Stomach smooth muscle (tissue), 2 donors: Measurements from ENCODE around the gene DSTN.
A peak's percentile ranks its signal among the peaks of the same experiment; 100 is the strongest.

ENCODE experiments used
- H3K27ac ChIP-seq: one replicate; pipeline ENCODE4 v1.7.0; 2013; ENCODE audit warnings: mild to moderate bottlenecking, low read length, inconsistent platforms
- H3K27me3 ChIP-seq, 2 donors: one replicate each; pipeline ENCODE4 v1.7.0; 2013; ENCODE audit warnings: low read length in 2 of 2; ENCODE audit not compliant: insufficient read depth in 2 of 2, control insufficient read depth in 1 of 2
- H3K36me3 ChIP-seq, 2 donors: one replicate each; pipeline ENCODE4 v1.7.0; 2013; ENCODE audit warnings: low read length in 2 of 2; ENCODE audit not compliant: control insufficient read depth in 2 of 2, insufficient read depth in 2 of 2
- H3K4me1 ChIP-seq: one replicate; pipeline ENCODE4 v1.7.0; 2013; ENCODE audit warnings: low read length; ENCODE audit not compliant: control insufficient read depth, insufficient read depth
- H3K4me3 ChIP-seq, 2 donors: one replicate each; pipeline ENCODE4 v1.7.0; 2013; ENCODE audit warnings: low read length in 2 of 2
- H3K9ac ChIP-seq, 2 donors: one replicate each; pipeline ENCODE4 v1.7.0; 2013; ENCODE audit warnings: low read length in 2 of 2, mild to moderate bottlenecking in 1 of 2
- H3K9me3 ChIP-seq, 2 donors: one replicate each; pipeline ENCODE4 v1.7.0; 2013; ENCODE audit warnings: low read length in 2 of 2; ENCODE audit not compliant: control insufficient read depth in 2 of 2
- donor health status: healthy.
- donor health status: Pancreatic carcinoma.

Gene DSTN

DNA sequence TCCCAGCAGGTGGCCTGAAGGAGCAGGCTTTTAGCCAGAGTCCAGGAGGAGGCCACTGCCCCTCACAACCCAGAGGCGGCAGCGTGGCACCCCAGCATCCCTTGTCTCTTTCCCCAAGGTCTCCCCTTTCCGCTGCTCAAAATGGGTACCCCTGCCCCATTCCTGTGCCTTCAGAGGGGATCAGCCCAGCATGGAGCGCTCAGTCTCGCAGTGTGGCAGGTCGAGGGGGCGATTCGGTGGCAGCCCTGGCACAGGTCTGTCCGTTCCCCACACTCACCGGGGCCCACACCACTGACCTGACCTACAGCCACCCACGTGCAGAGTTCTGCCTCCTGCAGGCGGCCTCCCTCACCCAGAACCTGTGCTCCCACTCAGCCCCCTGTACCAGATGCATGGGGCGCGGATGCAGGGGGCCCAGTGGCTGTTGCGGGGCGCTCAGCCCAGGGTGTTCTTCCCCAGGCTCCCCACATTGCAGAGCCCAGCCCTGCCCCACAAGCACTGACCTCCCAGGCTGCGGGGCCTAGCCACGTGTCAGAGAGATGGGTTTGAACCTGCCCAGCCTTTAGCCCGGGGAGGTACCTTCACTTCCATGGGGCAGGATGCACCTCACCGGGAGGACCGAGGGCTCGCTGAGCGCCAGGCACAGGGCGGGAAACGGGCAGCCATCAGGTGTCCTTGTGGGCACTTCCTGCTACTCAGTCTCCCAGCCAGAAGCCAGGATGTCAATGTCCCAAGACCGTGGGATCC lies 41.8 kb downstream of the DSTN start:
- Histone ChIP-seq H3K27me3 (no peaks in the 10 kb centered on the region), H3K4me1 (peaks cover 87% of the 10 kb centered on the region), H3K9me3 (no peaks in the 10 kb centered on the region), H3K27ac (peak overlapping the region; percentile 90), H3K4me3 (peak overlapping the region in 1 of 2 donors; percentile 35), H3K36me3 (peaks cover 7 to 25% of the 10 kb centered on the region in 2 donors), H3K9ac (peak overlapping the region; percentile 49 to 62)

DNA sequence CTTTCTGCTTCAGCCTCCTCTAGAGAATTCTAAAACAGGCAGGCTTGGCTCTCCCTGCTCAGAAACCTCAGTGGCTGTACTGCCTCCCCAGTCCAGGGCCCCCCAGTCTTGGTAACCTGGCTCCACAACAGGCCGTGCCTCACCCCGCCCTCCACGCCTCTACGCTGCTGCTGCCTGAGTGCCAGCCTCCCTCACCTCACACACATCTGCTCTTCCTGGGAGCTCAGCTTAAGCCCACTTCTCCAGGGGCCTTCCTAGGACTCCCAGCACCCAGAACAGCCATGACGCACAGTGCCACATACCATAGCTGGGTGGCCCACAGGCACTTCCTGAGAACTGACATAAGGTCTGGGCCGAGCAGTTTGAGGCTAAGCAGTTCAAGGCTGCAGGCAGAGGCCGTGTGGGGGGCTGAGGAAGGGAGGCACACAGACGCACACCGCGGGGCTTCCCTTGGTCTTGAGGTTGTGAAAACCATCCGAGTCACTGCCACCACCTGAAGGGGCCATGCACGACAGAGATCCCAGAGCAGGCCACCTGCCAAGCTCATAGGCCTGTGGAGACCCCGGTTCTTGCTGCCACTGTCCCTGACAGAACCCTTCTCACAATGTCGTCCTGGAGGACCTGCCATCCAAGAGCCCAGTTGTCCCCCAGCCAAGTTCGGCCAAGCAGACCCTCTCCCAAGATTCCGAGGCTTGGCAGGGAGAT lies 42.6 kb downstream of the DSTN start:
- H3K9ac ChIP-seq = peak overlapping the region; percentile 49 to 62
- peak overlapping the region; percentile 90 for H3K27ac ChIP-seq
- H3K4me1 ChIP-seq = peaks cover 87% of the 10 kb centered on the region
- peaks cover 6 to 21% of the 10 kb centered on the region in 2 donors for H3K36me3 ChIP-seq
- no peaks in the 10 kb centered on the region for H3K9me3 ChIP-seq
- peak overlapping the region in 1 of 2 donors; percentile 35 for H3K4me3 ChIP-seq
- H3K27me3 ChIP-seq = no peaks in the 10 kb centered on the region

DNA sequence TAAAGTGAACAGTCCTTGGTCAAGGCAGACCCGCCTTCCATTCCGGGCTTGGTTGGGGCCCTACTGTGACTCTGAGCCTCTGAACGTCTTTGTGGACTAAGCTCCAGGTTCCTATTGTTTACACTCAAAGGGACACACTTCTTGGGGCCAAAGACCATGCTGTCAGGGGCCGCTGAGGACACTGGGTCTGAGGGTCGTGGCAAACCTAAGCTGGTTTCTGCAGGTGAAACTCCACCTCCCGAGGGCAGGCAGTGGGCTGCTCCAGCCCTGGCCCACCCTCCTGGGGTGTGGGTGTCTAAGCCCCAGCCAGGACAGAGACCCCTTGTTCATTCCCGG lies 43.1 kb downstream of the DSTN start:
- H3K27ac ChIP-seq = peak overlapping the region; percentile 90
- H3K9me3 ChIP-seq = no peaks in the 10 kb centered on the region
- H3K4me1 ChIP-seq = peaks cover 82% of the 10 kb centered on the region
- H3K4me3 ChIP-seq = no peak overlapping the region
- peaks cover under 1 to 15% of the 10 kb centered on the region in 2 donors for H3K36me3 ChIP-seq
- no peaks in the 10 kb centered on the region for H3K27me3 ChIP-seq
- H3K9ac ChIP-seq = peak overlapping the region; percentile 3 to 62

DNA sequence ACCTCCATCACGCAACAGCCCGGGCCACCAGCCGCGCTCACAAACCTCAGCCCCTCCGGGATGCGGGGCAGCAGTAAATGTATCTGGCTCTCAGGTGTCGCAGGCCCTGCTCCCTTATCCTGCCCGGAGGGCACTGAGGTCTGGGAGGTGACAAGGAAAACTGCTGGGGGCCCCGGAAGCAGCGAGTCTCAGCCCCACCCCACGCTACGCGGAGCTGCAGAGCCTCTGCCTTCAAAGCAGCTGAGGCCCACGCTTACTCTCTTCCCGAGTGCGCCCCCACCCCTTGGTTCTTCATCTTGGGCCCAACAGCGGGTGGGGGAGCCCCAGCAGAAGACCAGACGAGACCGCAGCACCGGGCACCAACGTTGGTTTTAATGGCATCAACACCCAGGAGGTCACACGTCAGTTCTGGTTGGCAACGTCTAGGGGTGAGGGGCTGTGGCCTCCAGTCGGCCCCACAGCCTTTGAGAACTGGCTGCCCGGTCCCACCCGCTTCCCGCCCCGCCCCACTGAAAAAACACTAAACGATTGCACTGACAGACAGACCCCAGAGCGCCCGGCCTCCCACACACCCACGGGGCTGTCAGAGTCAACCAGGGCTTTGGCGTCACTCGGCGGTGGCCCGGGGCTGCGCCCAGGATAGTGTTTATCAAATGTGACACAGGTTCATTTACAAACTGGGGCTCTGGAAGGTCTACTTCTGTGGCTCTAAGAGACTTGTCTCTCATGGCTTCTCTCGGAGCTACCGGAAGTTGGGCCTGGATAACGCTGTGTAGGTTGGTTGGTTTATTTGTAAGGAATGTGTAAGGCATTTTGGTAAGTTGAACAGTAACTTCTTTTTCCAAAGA lies 43.7 kb downstream of the DSTN start:
- Histone ChIP-seq H3K27ac (peak overlapping the region; percentile 90), H3K4me3 (no peak overlapping the region), H3K4me1 (peaks cover 78% of the 10 kb centered on the region), H3K9me3 (no peaks in the 10 kb centered on the region), H3K9ac (peak overlapping the region in 1 of 2 donors; percentile 13), H3K27me3 (no peaks in the 10 kb centered on the region), H3K36me3 (peaks cover 0 to 15% of the 10 kb centered on the region in 2 donors)

DNA sequence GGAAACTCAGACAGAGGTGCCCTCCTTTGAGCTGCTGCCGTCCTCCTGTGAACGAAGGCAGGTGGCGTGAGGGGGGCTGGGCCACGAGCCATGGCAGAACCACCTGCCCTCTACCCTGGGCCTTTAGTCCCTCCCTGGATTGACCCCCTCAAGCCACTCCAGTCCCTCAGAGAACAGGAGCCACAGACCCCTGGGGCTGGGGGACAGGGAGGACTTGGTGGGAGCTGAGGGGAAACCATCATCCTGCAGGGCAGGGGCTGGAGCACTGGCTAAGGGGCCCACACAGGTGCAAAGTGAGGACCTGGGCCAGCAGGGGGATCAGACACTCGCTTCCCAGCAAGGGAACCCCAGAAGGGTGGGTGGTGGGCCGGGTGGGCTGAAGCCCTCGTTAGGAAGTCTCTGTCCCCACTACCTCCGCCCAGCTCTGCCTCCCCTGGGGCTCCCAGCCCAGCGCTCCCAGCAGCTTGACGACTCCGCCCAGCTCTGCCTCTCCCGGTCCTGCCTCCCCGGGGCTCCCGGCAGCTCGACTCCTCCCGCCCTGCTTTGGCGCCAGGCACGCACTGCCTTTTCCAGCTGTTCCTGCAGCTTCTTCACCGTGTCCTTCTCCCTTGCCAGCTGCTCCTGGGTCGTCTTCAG lies 44.4 kb downstream of the DSTN start:
- Histone ChIP-seq H3K27ac (peak overlapping the region; percentile 90), H3K9me3 (no peaks in the 10 kb centered on the region), H3K36me3 (peaks cover 0 to 12% of the 10 kb centered on the region in 2 donors), H3K27me3 (no peaks in the 10 kb centered on the region), H3K9ac (no peak overlapping the region), H3K4me3 (peak overlapping the region in 1 of 2 donors; percentile 58), H3K4me1 (peaks cover 72% of the 10 kb centered on the region)

DNA sequence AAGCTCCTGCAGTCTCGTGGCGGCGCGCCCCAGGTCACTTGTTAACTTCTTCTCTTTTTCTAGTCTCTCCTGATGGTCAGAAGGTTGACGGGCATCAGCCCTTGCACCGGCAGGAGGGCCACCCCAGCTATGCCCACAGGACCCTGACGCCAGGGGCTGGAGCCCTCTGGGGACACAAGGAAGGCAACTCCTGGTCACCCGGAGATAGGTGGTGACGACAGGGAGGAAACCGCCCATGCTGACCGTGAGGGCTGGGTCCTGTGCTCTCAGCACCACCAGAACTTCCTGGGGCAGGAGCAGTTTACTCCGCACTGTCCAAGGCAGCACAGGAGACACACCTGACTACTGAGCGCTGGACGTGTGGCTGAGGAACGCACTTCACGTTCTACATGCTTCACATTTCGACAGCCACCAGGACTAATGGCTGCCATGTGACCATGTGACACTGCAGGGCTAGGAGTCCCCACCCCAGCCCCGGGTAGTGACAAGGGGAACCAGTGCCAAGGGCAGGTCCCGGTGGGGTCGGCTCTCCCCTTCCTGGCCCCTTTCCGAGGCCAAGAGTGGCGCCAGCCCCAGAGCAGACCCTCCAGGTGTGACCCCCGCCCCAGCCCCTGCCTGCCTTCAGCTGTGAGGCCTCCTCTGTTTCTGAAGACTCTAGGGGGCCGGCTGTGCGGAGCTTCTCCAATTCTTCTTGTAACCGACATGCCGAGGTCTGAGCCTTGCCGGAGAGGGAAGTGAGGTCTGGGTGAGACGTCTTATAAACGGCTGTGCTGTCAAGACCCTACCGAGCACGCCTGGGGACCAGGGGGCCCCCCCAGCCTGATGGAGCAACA lies 45.2 kb downstream of the DSTN start:
- Histone ChIP-seq H3K36me3 (peaks cover 7 to 15% of the 10 kb centered on the region in 2 donors), H3K9me3 (no peaks in the 10 kb centered on the region), H3K27ac (peak overlapping the region; percentile 90), H3K27me3 (no peaks in the 10 kb centered on the region), H3K4me3 (peak overlapping the region in 1 of 2 donors; percentile 58), H3K9ac (peak overlapping the region in 1 of 2 donors; percentile 42), H3K4me1 (peaks cover 67% of the 10 kb centered on the region)

DNA sequence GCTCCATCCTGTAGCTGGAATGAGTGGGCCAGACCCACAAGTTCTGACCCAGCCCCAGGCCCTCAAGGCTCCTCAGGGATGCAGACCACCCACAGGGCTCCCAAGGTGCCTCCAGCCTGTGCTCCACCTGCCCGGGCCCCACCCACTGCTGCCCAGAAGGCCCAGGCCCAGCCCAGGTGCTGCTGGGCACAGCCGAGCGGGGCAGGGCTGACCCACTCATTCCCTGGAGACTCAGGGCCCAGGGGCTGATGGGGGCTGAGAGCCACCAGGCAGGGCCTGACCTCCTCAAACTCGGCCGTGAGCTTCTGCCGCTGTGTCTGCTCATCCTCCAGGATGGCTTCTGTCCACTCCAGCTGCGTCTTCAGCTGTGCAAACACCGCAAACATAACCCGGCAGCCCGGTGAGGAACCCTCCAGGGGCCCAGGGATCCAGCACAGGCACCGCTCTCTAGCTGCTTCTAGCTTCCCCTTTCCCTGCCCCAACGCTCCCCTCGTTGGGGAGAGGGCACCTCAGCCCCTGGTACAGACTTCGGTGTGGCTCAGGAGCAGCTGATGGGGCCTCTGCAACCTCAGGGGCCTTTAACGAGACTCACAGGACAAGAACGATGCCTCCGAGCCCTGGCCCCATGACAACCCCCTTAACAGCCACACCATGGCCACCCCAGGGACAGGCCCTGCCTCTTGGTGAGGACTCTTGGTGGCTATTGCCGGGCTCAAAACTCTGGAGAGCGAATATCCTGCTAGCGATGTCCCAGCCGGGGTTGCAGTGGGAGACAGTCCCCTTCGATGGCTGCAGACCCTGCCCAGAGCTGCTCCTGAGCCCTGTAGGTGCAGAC lies 46.0 kb downstream of the DSTN start:
- Histone ChIP-seq H3K4me3 (no peak overlapping the region), H3K9ac (no peak overlapping the region), H3K4me1 (peaks cover 59% of the 10 kb centered on the region), H3K27me3 (no peaks in the 10 kb centered on the region), H3K27ac (peak overlapping the region; percentile 90), H3K9me3 (no peaks in the 10 kb centered on the region), H3K36me3 (peaks cover 8 to 15% of the 10 kb centered on the region in 2 donors)

DNA sequence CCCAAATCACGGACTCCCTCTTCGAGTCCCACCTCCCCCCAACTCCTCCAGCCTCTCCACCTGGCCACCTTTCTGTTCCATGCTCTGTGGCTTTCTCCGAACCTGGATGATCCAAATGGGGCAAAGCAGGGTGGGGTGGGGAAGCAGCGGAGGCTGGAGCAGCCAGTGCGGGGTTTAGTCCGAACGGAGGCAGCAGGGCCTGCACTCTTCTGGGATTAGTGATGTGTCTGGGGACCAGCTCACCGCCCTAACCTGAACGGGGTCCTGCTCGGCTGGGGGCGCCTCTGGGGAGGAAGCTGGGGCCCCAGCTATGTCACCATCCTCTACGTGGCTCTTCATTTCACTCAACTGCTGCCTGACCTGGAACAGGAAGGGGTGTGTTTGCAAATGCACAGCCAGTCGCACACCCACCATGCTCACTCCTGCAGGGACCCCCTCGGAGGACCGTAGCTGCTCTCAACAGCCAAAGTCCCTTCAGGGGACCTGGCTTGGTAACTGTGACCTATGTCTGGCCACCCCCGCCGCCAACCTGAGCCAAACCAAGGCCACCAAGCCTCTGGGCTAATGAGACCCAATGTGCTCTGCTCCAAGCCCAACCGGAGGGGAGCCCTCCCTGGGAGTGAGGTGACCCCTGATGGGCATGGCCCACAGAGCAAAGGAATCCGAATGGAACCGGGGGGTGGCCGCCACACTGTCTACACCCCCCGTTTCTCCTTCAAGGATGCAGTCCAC lies 46.8 kb downstream of the DSTN start:
- peaks cover 51% of the 10 kb centered on the region for H3K4me1 ChIP-seq
- H3K4me3 ChIP-seq = no peak overlapping the region
- peaks cover 14 to 21% of the 10 kb centered on the region in 2 donors for H3K36me3 ChIP-seq
- no peaks in the 10 kb centered on the region for H3K27me3 ChIP-seq
- no peak overlapping the region for H3K9ac ChIP-seq
- H3K27ac ChIP-seq = peak overlapping the region; percentile 90
- no peaks in the 10 kb centered on the region for H3K9me3 ChIP-seq
